GM19328 (cell line): ENCODE results near the gene TRPC1.
A peak's percentile ranks its signal among the peaks of the same experiment; 100 is the strongest.
"Not testable (repeated sequence)": the region's sequence is repeated elsewhere in the genome, so short reads cannot be mapped to it uniquely, and the experiment has no call there.

Experiments
- ATAC-seq: cut with Tn5 transposase; IDR thresholded peaks from one replicate; pipeline ENCODE4 v1.9.1; 2021; ENCODE audit warnings: mild to moderate bottlenecking, moderate library complexity; ENCODE audit not compliant: unreplicated experiment

The TRPC1 gene

DNA sequence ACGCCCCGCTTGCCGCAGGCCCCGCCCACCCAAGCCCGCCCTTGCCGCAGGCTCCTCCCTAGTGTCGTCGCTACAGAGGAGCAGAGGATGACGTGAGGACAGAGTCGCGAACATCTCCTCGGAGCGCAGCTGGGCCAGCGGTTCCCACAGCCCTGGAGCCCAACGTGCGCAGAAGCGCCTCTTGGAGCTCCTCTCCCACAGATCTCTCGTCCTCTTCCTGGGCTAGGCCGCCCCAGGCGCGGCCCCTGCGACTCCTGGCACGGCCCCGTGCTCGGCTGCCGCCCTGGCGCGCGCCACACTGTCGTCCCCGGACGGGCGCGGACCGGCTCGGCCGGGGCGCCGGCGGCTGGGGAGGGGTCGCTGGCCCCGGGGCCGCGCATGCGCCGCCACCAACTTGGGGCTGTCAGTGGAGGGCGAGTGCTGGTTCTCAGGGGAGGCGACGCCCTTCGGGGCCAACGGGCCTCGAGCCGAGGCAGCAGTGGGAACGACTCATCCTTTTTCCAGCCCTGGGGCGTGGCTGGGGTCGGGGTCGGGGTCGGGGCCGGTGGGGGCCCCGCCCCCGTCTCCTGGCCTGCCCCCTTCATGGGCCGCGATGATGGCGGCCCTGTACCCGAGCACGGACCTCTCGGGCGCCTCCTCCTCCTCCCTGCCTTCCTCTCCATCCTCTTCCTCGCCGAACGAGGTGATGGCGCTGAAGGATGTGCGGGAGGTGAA lies at the start of gene TRPC1:
Gene TRPC1 (plus strand): TSS at position 67 of the 714 bp plus-strand sequence. CDS start 526 bp downstream, at position 593.
- peak; percentile 97 for ATAC-seq

- no peak for ATAC-seq
Measured at GRCh38 chr3:142676151-142676550, 47.7 kb upstream of the TRPC1 start.

- ATAC-seq: no peak
Measured at GRCh38 chr3:142680710-142681109, 43.1 kb upstream of the TRPC1 start.

DNA sequence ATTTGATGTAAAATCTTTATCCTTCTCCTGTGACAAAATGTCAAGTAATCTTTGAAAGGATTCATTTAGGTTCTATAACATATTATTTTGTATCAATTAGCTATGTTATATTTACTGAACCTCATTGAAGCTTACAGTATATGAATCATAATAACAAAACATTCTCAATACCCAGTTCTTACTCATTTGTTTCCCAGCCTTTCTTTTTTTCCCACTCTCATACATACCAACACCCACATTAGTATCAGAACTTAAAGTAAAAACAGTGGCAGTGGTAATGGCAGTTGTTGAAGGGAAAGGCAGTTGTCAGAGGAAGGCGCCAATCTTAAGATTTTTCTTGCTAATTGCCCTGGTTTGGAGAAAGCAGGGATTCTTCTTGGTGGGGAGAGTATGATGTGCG lies 33.2 kb upstream of the TRPC1 start:
- no peak for ATAC-seq

DNA sequence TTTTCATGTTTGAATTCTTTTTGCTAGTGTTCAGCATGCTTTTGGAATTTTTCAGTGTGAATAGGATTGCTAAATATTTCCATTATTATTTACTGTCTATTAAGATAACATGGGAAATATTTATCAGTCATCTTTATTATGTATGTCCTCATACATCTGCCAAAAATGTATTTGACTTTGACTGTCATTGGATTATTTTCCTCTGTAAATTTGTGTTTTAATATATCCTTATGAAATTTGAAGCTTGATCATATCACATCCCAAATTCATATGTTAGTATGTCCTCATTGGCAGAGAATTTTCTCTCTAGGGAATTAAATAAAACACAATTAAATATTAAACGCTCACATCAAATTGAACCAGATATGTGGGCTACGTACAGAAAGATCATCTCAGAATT lies 32.3 kb upstream of the TRPC1 start:
- no peak for ATAC-seq

DNA sequence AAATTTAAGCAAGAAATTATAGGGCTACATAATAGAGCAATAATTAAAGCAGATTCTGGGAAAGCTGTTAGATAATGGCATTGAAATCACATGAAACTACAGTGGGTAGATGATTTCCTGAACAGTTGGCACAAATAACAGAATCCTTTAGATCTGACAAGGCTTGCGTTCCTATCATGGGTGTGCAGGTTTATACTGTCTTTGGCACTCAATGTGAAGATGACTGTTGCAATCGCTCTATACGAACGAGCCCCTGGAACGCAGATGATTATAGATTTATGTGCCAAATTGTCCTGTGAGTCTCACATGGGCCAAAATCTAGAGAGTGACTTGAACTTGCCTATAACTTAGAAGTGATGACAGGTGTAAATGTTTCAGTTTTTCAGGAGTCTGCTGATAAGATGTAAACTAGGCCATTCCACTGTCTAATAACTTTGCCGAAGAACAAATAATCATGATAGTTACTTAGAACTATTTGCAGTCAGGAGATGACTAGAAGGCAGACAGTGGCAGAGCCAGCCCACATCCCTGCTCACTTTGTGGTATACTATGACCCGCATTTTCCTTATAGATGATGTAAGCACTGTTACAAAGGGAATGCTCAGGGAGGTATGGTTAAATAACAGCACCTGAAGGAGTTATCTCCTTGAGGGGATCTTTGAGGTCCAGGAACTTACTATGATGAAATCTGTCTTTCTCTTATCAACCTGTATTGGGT lies 30.5 kb upstream of the TRPC1 start:
- no peak for ATAC-seq

DNA sequence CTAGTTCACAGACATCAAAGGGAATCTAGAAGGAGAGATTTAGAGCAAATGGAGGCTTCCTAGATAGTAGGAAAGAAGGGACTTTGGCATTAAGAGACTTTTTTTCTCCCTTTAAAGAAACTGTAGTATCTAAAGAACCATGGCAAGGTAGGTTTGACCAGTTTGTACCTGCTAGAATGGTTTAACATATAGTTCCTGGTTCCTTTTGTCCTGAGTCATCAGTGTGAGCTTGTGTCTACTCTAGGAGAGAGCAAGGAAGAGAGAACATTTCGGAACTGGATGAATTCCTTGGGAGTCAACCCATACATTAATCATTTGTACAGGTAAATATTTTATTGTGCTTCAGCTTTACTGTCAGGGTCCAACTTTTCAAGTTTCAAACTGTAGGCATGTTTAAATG lies 29.6 kb upstream of the TRPC1 start:
- no peak for ATAC-seq

- ATAC-seq: no peak
Measured at GRCh38 chr3:142705198-142705597, 18.6 kb upstream of the TRPC1 start.

DNA sequence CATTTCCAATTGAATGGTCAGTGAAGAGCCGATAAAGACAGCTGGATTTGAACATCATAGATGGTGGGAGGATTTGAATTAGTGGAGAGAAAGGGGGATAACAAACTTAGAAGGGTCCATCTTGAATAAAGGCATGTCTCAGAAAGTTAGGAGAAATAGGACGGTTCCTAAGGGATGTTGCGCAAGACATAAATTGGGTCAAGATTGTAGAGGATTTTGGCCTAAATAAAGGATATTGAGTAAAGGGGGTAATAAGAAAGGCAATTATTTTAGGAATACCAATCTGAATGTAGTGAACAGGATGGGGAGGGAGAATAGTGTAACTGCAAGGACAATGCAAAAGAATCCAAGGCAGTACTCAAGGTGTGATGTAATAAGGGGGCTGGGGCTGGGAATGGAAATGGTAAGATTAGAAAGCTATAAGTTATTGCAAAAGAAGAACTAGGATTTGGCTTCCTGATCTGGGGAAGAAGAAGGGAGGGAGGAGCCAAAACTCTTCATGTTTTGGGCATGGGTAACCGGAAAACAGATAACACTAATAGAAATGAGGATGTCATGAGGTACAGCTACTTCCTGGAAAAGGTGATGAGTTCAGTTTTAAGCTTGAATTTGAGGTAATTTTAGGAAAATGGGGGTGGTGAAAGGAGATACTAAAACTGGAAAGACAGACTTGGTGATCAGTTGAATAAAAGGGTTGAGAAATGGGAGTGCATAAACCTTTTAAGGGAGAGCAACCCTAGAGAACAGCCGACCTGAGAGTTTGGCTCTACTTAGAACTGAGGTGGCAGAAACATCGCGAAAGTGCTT lies 17.3 kb upstream of the TRPC1 start:
- ATAC-seq: no peak

GRCh38 chr3:142709207-142709606 lies 14.6 kb upstream of the TRPC1 start:
- no peak for ATAC-seq

GRCh38 chr3:142714882-142715281 lies 9.0 kb upstream of the TRPC1 start:
- ATAC-seq: not testable (repeated sequence)

DNA sequence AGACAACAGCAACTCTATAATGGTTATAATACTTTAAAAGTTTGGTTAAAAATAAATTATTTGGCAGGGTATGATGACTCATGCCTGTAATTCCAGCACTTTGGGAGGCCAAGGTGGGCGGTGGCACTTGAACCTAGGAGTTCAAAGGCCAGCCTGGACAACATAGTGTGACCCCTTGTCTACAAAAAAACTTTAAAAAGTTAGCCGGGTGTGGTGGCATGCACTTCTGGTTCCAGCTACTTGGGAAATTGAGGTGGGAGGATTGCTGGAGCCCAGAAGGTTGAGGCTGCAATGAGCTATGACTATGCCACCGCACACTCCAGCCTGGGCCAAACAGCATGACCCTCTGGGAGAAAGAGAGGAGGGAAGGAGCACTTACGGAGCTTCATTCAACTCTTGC lies 7.7 kb upstream of the TRPC1 start:
- ATAC-seq: no peak

GRCh38 chr3:142723665-142723967 lies 218 bp upstream of the TRPC1 start:
- ATAC-seq: peak; percentile 10

DNA sequence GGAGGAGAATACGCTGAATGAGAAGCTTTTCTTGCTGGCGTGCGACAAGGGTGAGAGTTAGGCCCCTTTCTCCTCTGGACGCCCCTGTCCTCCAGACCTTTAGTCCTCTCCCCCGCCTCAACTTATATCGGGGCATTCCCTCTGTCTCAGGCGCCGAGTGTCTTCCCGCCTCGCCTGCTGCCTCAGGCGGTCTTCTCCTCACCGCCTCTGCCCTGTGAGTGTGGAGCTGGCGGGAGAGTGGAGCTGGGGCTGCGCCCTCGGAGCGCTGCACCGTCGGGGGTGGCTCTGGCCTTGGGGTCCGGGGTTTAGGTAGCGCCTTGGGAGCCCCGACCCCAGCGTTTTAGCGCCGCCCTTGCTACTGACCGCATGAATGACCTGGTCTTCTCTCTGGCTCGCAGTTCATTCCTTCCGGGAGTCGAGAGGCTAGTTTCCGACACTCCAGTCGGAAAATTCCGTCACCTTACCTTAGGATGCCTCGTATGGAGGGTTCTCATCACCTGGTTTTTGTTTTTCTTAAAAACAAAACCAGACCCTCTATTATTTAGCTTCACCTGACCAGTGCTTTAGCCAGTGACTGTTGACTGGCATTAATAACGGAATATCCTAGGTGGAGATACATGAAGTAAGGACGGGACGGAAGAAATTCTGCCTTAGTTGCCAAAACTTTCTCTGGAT lies 985 bp downstream of the TRPC1 start:
- peak; percentile 16 for ATAC-seq

GRCh38 chr3:142725357-142725739 lies 1.5 kb downstream of the TRPC1 start:
- no peak for ATAC-seq

DNA sequence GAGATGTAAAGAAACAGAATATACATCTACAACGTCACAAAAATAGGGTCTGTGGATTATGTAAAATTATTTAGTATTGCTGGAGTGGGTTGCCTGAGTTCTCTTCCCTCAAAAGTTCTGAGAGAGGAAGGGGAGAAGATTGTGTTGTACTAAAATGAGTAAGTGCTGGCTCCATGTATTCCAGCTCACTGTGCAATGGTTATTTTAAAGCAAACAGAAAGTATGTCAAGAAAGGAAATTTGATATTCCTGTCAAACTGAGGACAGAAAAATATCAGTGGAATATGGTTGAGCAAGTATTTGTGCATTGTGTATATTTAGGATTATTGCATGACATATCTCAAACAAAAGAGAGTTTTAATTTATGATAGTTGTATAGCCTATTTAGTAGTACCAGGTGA lies 2.2 kb downstream of the TRPC1 start:
- no peak for ATAC-seq

- no peak for ATAC-seq
Measured at GRCh38 chr3:142732066-142732465, 8.2 kb downstream of the TRPC1 start.

DNA sequence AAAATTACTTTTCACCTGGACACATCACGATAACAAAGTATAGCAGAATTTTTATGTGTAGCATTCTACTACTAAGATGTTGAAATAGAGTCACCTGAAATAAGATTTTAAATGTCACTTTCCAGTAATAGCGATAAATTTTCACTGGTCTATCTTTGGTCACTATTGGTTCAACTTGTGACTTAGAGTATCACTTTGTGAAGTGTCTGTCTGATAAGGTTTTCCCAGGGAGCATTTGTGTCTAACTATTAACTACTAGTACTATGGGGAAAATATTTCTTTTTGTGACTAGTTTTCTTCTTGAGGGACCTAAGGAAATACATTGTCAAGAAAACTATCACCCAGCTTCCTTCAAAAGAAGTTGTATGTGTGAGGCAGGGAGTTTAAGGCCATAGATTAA lies 11.0 kb downstream of the TRPC1 start:
- ATAC-seq: no peak

DNA sequence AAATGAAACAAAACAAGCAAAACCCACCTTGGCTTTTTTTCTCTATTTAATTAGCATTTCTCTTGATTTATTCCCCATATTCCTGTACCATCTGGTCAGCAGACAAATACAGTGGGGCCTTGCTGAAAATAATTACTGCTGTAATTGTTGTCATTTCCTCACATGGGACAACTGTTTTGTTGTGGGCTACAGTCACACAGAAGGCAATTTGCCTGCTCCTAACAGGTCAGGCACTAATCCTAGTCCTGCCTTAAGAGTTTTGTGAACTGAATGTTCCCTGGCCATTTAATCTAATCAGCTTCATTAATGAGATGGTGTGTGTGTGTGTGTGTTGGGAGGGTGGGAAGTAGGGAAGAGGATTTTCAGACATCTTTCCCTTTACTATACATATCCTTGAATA lies 11.6 kb downstream of the TRPC1 start:
- no peak for ATAC-seq

- ATAC-seq: no peak
Measured at GRCh38 chr3:142738396-142738795, 14.6 kb downstream of the TRPC1 start.

DNA sequence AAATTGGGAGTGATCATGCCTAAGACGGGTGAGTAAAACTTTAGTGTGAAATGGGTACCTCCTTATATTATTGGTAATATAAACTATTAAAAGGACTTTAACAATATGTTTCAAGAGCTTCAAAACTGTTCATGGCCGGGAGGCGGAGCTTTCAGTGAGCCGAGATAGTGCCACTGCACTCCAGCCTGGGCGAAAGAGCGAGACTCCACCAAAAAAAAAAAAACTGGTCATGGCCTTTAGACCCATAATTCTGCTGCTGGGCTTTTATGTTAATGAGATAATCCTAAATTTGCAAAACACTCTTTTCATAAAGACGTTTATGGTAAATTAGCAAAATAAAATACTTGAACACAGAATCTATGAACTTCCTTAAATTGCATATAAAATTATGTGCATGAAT lies 22.8 kb downstream of the TRPC1 start:
- no peak for ATAC-seq
